Naive thymus-derived CD4-positive, alpha-beta T cell (primary cell): Measurements from ENCODE around the gene ZNF91. TPM values are rescaled to one million over a fixed set of nuclear protein-coding genes. Genes with fewer than 3 reads are reported as not detected.
"Not testable (repeated sequence)": the region's sequence is repeated elsewhere in the genome, so short reads cannot be mapped to it uniquely, and the experiment has no call there.

Experiments used
- ATAC-seq: fragments of 150-1000 bp; cut with Tn5 transposase; 2 replicates; pipeline ENCODE4 v1.10.0; 2021; ENCODE audit warnings: mild to moderate bottlenecking, moderate library complexity
- CTCF ChIA-PET: fragments of 350-600 bp; sonication (Branson Sonifier 250); formaldehyde crosslinking; loops from one replicate; lab custom pipeline; 2021; ENCODE audit warnings: antibody characterized with exemption; lab: Charles Lee
- POLR2A ChIA-PET: fragments of 350-600 bp; sonication (Branson Sonifier 250); formaldehyde crosslinking; loops from one replicate; lab custom pipeline; 2021; ENCODE audit warnings: antibody characterized with exemption, inconsistent platforms; lab: Charles Lee
- DNase-seq, 9 donors: peaks; one replicate each; pipeline versions ENCODE4 v3.0.0 to v3.0.0-alpha.2; 2020 to 2022; ENCODE audit warnings: mixed read lengths in 1 of 9
- H3K27ac ChIP-seq: one replicate; pipeline ENCODE4 v1.7.0; 2013; ENCODE audit warnings: mild to moderate bottlenecking, low read depth, low read length, moderate library complexity
- H3K27me3 ChIP-seq, 2 donors: one replicate each; pipeline ENCODE4 v1.7.0; 2013; ENCODE audit warnings: low read length in 2 of 2, mild to moderate bottlenecking in 2 of 2, moderate library complexity in 2 of 2; ENCODE audit not compliant: control insufficient read depth in 2 of 2, insufficient read depth in 2 of 2
- H3K36me3 ChIP-seq, 3 experiments: 1 replicate in 2 of 3; 2 replicates in 1 of 3; pipeline ENCODE4 v1.7.0; 2013; ENCODE audit warnings: low read length in 3 of 3, mild to moderate bottlenecking in 3 of 3, moderate library complexity in 1 of 3; ENCODE audit not compliant: insufficient read depth in 3 of 3, control insufficient read depth in 2 of 3
- H3K4me1 ChIP-seq, 2 donors: one replicate each; pipeline ENCODE4 v1.7.0; 2013; ENCODE audit warnings: low read length in 2 of 2, mild to moderate bottlenecking in 2 of 2, moderate library complexity in 1 of 2; ENCODE audit not compliant: control insufficient read depth in 2 of 2, insufficient read depth in 2 of 2
- H3K4me3 ChIP-seq: 2 replicates; pipeline ENCODE4 v1.7.0; 2013; ENCODE audit warnings: mild to moderate bottlenecking, low read length
- H3K9me3 ChIP-seq, 3 experiments: 1 replicate in 2 of 3; 2 replicates in 1 of 3; pipeline ENCODE4 v1.7.0; 2013; ENCODE audit warnings: low read length in 3 of 3; ENCODE audit not compliant: control insufficient read depth in 2 of 3
- H3K27ac Mint-ChIP-seq, 9 donors: one replicate each; pipeline ENCODE4 v1.8.0; 2020 to 2022; ENCODE audit warnings: mixed read lengths in 9 of 9, mild to moderate bottlenecking in 8 of 9, moderate library complexity in 5 of 9, inconsistent platforms in 2 of 9
- H3K27me3 Mint-ChIP-seq, 5 donors: one replicate each; pipeline ENCODE4 v1.8.0; 2021 to 2022; ENCODE audit warnings: mixed read lengths in 5 of 5, mild to moderate bottlenecking in 1 of 5
- H3K36me3 Mint-ChIP-seq, 5 donors: one replicate each; pipeline ENCODE4 v1.8.0; 2020 to 2022; ENCODE audit warnings: mixed read lengths in 5 of 5, mild to moderate bottlenecking in 3 of 5, inconsistent platforms in 1 of 5
- H3K4me1 Mint-ChIP-seq, 7 donors: one replicate each; pipeline ENCODE4 v1.8.0; 2020 to 2022; ENCODE audit warnings: mixed read lengths in 7 of 7, mild to moderate bottlenecking in 3 of 7, inconsistent platforms in 1 of 7
- H3K4me3 Mint-ChIP-seq, 10 donors: one replicate each; pipeline ENCODE4 v1.8.0; 2020 to 2022; ENCODE audit warnings: mild to moderate bottlenecking in 10 of 10, mixed read lengths in 10 of 10, moderate library complexity in 6 of 10, inconsistent platforms in 2 of 10
- H3K9me3 Mint-ChIP-seq, 11 donors: one replicate each; pipeline ENCODE4 v1.8.0; 2020 to 2022; ENCODE audit warnings: mixed read lengths in 11 of 11, mild to moderate bottlenecking in 4 of 11, inconsistent platforms in 1 of 11, moderate library complexity in 1 of 11
- intact Hi-C, 2 donors: fragments of 100-400 bp; cut with micrococcal nuclease; formaldehyde crosslinking; loops; one replicate each; pipeline ENCODE4 v1.15.1; 2023
- polyA plus RNA-seq, 2 donors: library from polyadenylated mRNA; unstranded; fragments of 300-500 nt; fragmentation: Illumina TruSeq; gene quantifications; one replicate each; pipeline ENCODE4 v1.2.3, GENCODE V29; 2021
- total RNA-seq, 6 experiments: library from RNA in 5 of 6; stranded (reverse) in 5 of 6; gene quantifications; 1 replicate in 5 of 6; 2 replicates in 1 of 6; pipeline ENCODE4 v1.2.3 and lab custom pipeline; 2021 to 2026

ZNF91 gene
- total and polyA plus RNA-seq, 7 experiments from 2014 or later = 40.5 to 165 (median 85.7) TPM

GRCh38 chr19:23381114-23381513 lies 14.2 kb downstream of the ZNF91 start:
- peaks cover 0 to 84% (median 21%) of the 10 kb centered on the region in 3 experiments for H3K9me3 ChIP-seq
- H3K4me1 Mint-ChIP-seq = peaks cover 4 to 29% (median 12%) of the 10 kb centered on the region in 7 donors
- no peak overlapping the region for H3K4me3 Mint-ChIP-seq
- H3K27me3 Mint-ChIP-seq = no peaks in the 10 kb centered on the region
- H3K36me3 Mint-ChIP-seq = peaks cover 38 to 93% (median 82%) of the 10 kb centered on the region in 5 donors
- no peak for ATAC-seq
- DNase-seq = no peak
- no peak overlapping the region for H3K27ac ChIP-seq
- ChIA-PET POLR2A (interaction anchor here (1.3 kb wide), 1 partner anchor 14 kb away, joined by 3 read pairs; the partner anchor contains the start of gene ZNF91), CTCF (no interaction called here)
- H3K36me3 ChIP-seq = peaks cover 13 to 78% (median 23%) of the 10 kb centered on the region in 3 experiments
- H3K9me3 Mint-ChIP-seq = peaks cover 4 to 98% (median 59%) of the 10 kb centered on the region in 11 donors
- H3K27me3 ChIP-seq = no peaks in the 10 kb centered on the region
- peaks cover 0 to 5% of the 10 kb centered on the region in 2 donors for H3K4me1 ChIP-seq
- no peak overlapping the region for H3K27ac Mint-ChIP-seq
- intact Hi-C loops = no loop called here
- H3K4me3 ChIP-seq = no peak overlapping the region

GRCh38 chr19:23379671-23380070 lies 15.6 kb downstream of the ZNF91 start:
- H3K9me3 Mint-ChIP-seq = peaks cover under 1 to 98% (median 67%) of the 10 kb centered on the region in 11 donors
- CTCF ChIA-PET, intact Hi-C loops, H3K27me3 ChIP-seq, H3K27ac ChIP-seq, ATAC-seq, H3K4me1 ChIP-seq, H3K4me3 ChIP-seq, H3K27me3 Mint-ChIP-seq: not testable (repeated sequence)
- POLR2A ChIA-PET = interaction anchor here (0.6 to 1.3 kb wide), 4 partner anchors 14 to 422 kb away, joined by 3 to 4 read pairs (median 3); partner anchors contain the start of gene ZNF91
- peaks cover 12 to 76% (median 20%) of the 10 kb centered on the region in 3 experiments for H3K36me3 ChIP-seq
- peaks cover 38 to 91% (median 80%) of the 10 kb centered on the region in 5 donors for H3K36me3 Mint-ChIP-seq
- DNase-seq = peak in 2 of 9 donors; percentile 7 to 15
- H3K4me3 Mint-ChIP-seq = peak overlapping the region in 9 of 10 donors; percentile 53 to 76 (median 64)
- peaks cover 0 to 78% (median 19%) of the 10 kb centered on the region in 3 experiments for H3K9me3 ChIP-seq
- peaks cover 4 to 26% (median 10%) of the 10 kb centered on the region in 7 donors for H3K4me1 Mint-ChIP-seq
- peak overlapping the region in 5 of 9 donors; percentile 74 to 90 (median 76) for H3K27ac Mint-ChIP-seq

GRCh38 chr19:23378948-23379347 lies 16.3 kb downstream of the ZNF91 start:
- H3K27ac Mint-ChIP-seq = no peak overlapping the region
- H3K4me1 Mint-ChIP-seq = peaks cover 4 to 25% (median 10%) of the 10 kb centered on the region in 7 donors
- peak overlapping the region in 1 of 10 donors; percentile 57 for H3K4me3 Mint-ChIP-seq
- Histone ChIP-seq H3K9me3 (peaks cover 0 to 75% (median 16%) of the 10 kb centered on the region in 3 experiments), H3K36me3 (peaks cover 5 to 74% (median 17%) of the 10 kb centered on the region in 3 experiments), H3K27ac (no peak overlapping the region), H3K4me3 (no peak overlapping the region), H3K27me3 (no peaks in the 10 kb centered on the region), H3K4me1 (peaks cover 0 to 5% of the 10 kb centered on the region in 2 donors)
- ChIA-PET POLR2A (interaction anchor here (0.7 to 1.2 kb wide), 2 partner anchors 420 to 422 kb away, joined by 3 to 4 read pairs; no protein-coding TSS in a partner anchor), CTCF (no interaction called here)
- ATAC-seq (peak; percentile 46), DNase-seq (no peak)
- intact Hi-C loops = no loop called here
- H3K9me3 Mint-ChIP-seq = peaks cover 0 to 98% (median 69%) of the 10 kb centered on the region in 11 donors
- peaks cover 34 to 91% (median 80%) of the 10 kb centered on the region in 5 donors for H3K36me3 Mint-ChIP-seq
- no peaks in the 10 kb centered on the region for H3K27me3 Mint-ChIP-seq

GRCh38 chr19:23377276-23377675 lies 18.0 kb downstream of the ZNF91 start:
- no peak overlapping the region for H3K27ac Mint-ChIP-seq
- H3K4me3 Mint-ChIP-seq = peak overlapping the region in 1 of 10 donors; percentile 13
- Histone ChIP-seq H3K4me1 (peaks cover 0 to 5% of the 10 kb centered on the region in 2 donors), H3K4me3 (no peak overlapping the region), H3K27me3 (no peaks in the 10 kb centered on the region), H3K27ac (no peak overlapping the region), H3K36me3 (peaks cover 0 to 74% (median 13%) of the 10 kb centered on the region in 3 experiments), H3K9me3 (peaks cover 0 to 71% (median 14%) of the 10 kb centered on the region in 3 experiments)
- intact Hi-C loops = no loop called here
- H3K4me1 Mint-ChIP-seq = peaks cover under 1 to 20% (median 7%) of the 10 kb centered on the region in 7 donors
- DNase-seq (no peak), ATAC-seq (no peak)
- ChIA-PET POLR2A (no interaction called here), CTCF (no interaction called here)
- H3K36me3 Mint-ChIP-seq = peaks cover 35 to 91% (median 82%) of the 10 kb centered on the region in 5 donors
- peaks cover 0 to 98% (median 68%) of the 10 kb centered on the region in 11 donors for H3K9me3 Mint-ChIP-seq
- no peaks in the 10 kb centered on the region for H3K27me3 Mint-ChIP-seq

GRCh38 chr19:23366437-23366836 lies 28.8 kb downstream of the ZNF91 start:
- DNase-seq = no peak
- Histone ChIP-seq H3K27ac (no peak overlapping the region), H3K36me3 (peaks cover 24 to 63% (median 41%) of the 10 kb centered on the region in 3 experiments), H3K9me3 (peaks cover 6 to 67% (median 18%) of the 10 kb centered on the region in 3 experiments), H3K27me3 (no peaks in the 10 kb centered on the region), H3K4me3 (no peak overlapping the region), H3K4me1 (no peaks in the 10 kb centered on the region)
- intact Hi-C loops = no loop called here
- Mint-ChIP-seq H3K4me3 (no peak overlapping the region), H3K27ac (no peak overlapping the region), H3K9me3 (peaks cover 0 to 94% (median 57%) of the 10 kb centered on the region in 11 donors), H3K27me3 (no peaks in the 10 kb centered on the region), H3K36me3 (peaks cover 5 to 66% (median 64%) of the 10 kb centered on the region in 5 donors), H3K4me1 (no peaks in the 10 kb centered on the region)
- ATAC-seq = no peak
- POLR2A ChIA-PET = no interaction called here
- CTCF ChIA-PET = no interaction called here

- POLR2A ChIA-PET, H3K4me1 Mint-ChIP-seq, CTCF ChIA-PET, DNase-seq, H3K4me3 ChIP-seq, H3K27ac Mint-ChIP-seq, H3K4me3 Mint-ChIP-seq, H3K27me3 ChIP-seq, intact Hi-C loops, H3K27ac ChIP-seq, ATAC-seq, H3K27me3 Mint-ChIP-seq, H3K4me1 ChIP-seq: not testable (repeated sequence)
- Mint-ChIP-seq H3K9me3 (peaks cover 0 to 94% (median 55%) of the 10 kb centered on the region in 11 donors), H3K36me3 (peaks cover 5 to 65% (median 62%) of the 10 kb centered on the region in 5 donors)
- Histone ChIP-seq H3K9me3 (peaks cover 10 to 70% (median 21%) of the 10 kb centered on the region in 3 experiments), H3K36me3 (peaks cover 23 to 60% (median 37%) of the 10 kb centered on the region in 3 experiments)
Observed at GRCh38 chr19:23366031-23366430, 29.2 kb downstream of the ZNF91 start.
